ENCODE results near the gene NPB. TPM values are rescaled to one million over a fixed set of nuclear protein-coding genes. Genes with fewer than 3 reads are reported as not detected.

The NPB gene
- total RNA-seq, 2 donors from 2014 or later, result 0.66 to 1.8 TPM

GRCh38 chr17:81865358-81865732 is 36.7 kb upstream of the NPB start:
- WGBS, 2 donors, result 20 to 42% methylated on average over 1 to 8 of the region's 8 CpGs
- Histone ChIP-seq H3K27ac (peak overlapping the region; percentile 90 to 98 (median 96)), H3K9me3 (no peaks in the 10 kb centered on the region), H3K4me1 (peaks cover 84% of the 10 kb centered on the region), H3K36me3 (replicated peaks in 1 of 2; ENCODE audit: insufficient read depth in 1 of 2, low read depth in 2 of 2) (no peaks in the 10 kb centered on the region), H3K27me3 (no peaks in the 10 kb centered on the region), H3K4me3 (no peak overlapping the region)
- no peak for ATAC-seq
- TF ChIP-seq CTCF (IDR thresholded peaks at IDR 0.05) (no peak), POLR2A (IDR thresholded peaks at IDR 0.05) (no peak)
- no peak for DNase-seq
- intact Hi-C loops (cut with DNase I), result no loop called here

- H3K9me3 ChIP-seq, result no peaks in the 10 kb centered on the region
- WGBS, 2 donors, result 29 to 57% methylated on average over 11 to 18 of the region's 18 CpGs
- peaks cover 84% of the 10 kb centered on the region for H3K4me1 ChIP-seq
- intact Hi-C loops (cut with DNase I), result no loop called here
- H3K4me3 ChIP-seq, result no peak overlapping the region
- DNase-seq (peak; percentile 97 to 99 (median 98)), ATAC-seq (peak; percentile 62)
- no peaks in the 10 kb centered on the region for H3K27me3 ChIP-seq
- H3K27ac ChIP-seq, result peak overlapping the region; percentile 91 to 98 (median 96)
- TF ChIP-seq POLR2A (IDR thresholded peaks at IDR 0.05) (peak; percentile 76 to 80 (median 79)), CTCF (IDR thresholded peaks at IDR 0.05) (no peak)
- no peaks in the 10 kb centered on the region for H3K36me3 ChIP-seq (replicated peaks in 1 of 2; ENCODE audit: insufficient read depth in 1 of 2, low read depth in 2 of 2)
Measured at GRCh38 chr17:81865733-81866439, 36.2 kb upstream of the NPB start.

- DNase-seq (no peak), ATAC-seq (no peak)
- TF ChIP-seq CTCF (IDR thresholded peaks at IDR 0.05) (no peak), POLR2A (IDR thresholded peaks at IDR 0.05) (no peak)
- Histone ChIP-seq H3K4me1 (peaks cover 82% of the 10 kb centered on the region), H3K36me3 (replicated peaks in 1 of 2; ENCODE audit: insufficient read depth in 1 of 2, low read depth in 2 of 2) (no peaks in the 10 kb centered on the region), H3K4me3 (no peak overlapping the region), H3K27me3 (no peaks in the 10 kb centered on the region), H3K9me3 (no peaks in the 10 kb centered on the region), H3K27ac (peak overlapping the region; percentile 95 to 99 (median 98))
- 60 to 64% methylated on average over 13 to 18 of the region's 18 CpGs for whole genome bisulfite sequencing, 2 donors
- intact Hi-C loops (cut with DNase I), result no loop called here
Measured at GRCh38 chr17:81866440-81867169, 35.4 kb upstream of the NPB start.

- H3K4me1 ChIP-seq, result peaks cover 79% of the 10 kb centered on the region
- TF ChIP-seq POLR2A (IDR thresholded peaks at IDR 0.05), result peak in 1 of 3 donors; percentile 46
- TF ChIP-seq CTCF (IDR thresholded peaks at IDR 0.05), result no peak
- H3K4me3 ChIP-seq, result no peak overlapping the region
- H3K27me3 ChIP-seq, result no peaks in the 10 kb centered on the region
- no peaks in the 10 kb centered on the region for H3K9me3 ChIP-seq
- intact Hi-C loops (cut with DNase I), result no loop called here
- DNase-seq, result peak; percentile 57 to 76 (median 65)
- no peak for ATAC-seq
- H3K27ac ChIP-seq, result peak overlapping the region; percentile 95 to 99 (median 98)
- H3K36me3 ChIP-seq (replicated peaks in 1 of 2; ENCODE audit: insufficient read depth in 1 of 2, low read depth in 2 of 2), result no peaks in the 10 kb centered on the region
- 32 to 33% methylated on average over 20 to 22 of the region's 23 CpGs for WGBS, 2 donors
Measured at GRCh38 chr17:81867170-81867990, 34.7 kb upstream of the NPB start.
